ENCODE measurements around the gene ACAN.

The ACAN gene

DNA sequence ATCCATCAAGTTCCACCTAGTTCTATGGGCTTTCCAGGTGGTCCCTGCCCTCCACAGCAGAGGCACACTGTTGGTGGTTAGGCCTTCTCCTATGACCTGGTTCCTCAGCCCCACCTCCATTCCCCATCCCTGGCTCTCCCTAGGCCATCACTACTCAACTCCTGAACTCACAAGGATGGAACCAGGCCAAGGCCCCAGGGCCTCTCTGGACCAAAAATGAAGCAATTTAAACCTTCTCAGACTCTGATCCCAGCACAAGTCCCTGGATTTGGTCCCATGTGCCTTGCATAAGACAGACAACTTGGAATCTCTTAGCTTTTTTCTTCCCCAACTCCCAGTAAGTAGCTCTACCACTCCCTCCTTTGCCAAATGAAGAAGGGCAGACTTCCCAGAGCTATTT, 14.4 kb upstream of the ACAN start:
- TF ChIP-seq, protein P1, sequence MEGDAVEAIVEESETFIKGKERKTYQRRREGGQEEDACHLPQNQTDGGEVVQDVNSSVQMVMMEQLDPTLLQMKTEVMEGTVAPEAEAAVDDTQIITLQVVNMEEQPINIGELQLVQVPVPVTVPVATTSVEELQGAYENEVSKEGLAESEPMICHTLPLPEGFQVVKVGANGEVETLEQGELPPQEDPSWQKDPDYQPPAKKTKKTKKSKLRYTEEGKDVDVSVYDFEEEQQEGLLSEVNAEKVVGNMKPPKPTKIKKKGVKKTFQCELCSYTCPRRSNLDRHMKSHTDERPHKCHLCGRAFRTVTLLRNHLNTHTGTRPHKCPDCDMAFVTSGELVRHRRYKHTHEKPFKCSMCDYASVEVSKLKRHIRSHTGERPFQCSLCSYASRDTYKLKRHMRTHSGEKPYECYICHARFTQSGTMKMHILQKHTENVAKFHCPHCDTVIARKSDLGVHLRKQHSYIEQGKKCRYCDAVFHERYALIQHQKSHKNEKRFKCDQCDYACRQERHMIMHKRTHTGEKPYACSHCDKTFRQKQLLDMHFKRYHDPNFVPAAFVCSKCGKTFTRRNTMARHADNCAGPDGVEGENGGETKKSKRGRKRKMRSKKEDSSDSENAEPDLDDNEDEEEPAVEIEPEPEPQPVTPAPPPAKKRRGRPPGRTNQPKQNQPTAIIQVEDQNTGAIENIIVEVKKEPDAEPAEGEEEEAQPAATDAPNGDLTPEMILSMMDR (IDR thresholded peaks at IDR 0.05; ENCODE audit: insufficient read depth, low read length) = no peak
- TF ChIP-seq, protein P2, sequence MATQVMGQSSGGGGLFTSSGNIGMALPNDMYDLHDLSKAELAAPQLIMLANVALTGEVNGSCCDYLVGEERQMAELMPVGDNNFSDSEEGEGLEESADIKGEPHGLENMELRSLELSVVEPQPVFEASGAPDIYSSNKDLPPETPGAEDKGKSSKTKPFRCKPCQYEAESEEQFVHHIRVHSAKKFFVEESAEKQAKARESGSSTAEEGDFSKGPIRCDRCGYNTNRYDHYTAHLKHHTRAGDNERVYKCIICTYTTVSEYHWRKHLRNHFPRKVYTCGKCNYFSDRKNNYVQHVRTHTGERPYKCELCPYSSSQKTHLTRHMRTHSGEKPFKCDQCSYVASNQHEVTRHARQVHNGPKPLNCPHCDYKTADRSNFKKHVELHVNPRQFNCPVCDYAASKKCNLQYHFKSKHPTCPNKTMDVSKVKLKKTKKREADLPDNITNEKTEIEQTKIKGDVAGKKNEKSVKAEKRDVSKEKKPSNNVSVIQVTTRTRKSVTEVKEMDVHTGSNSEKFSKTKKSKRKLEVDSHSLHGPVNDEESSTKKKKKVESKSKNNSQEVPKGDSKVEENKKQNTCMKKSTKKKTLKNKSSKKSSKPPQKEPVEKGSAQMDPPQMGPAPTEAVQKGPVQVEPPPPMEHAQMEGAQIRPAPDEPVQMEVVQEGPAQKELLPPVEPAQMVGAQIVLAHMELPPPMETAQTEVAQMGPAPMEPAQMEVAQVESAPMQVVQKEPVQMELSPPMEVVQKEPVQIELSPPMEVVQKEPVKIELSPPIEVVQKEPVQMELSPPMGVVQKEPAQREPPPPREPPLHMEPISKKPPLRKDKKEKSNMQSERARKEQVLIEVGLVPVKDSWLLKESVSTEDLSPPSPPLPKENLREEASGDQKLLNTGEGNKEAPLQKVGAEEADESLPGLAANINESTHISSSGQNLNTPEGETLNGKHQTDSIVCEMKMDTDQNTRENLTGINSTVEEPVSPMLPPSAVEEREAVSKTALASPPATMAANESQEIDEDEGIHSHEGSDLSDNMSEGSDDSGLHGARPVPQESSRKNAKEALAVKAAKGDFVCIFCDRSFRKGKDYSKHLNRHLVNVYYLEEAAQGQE (IDR thresholded peaks at IDR 0.05; ENCODE audit: insufficient replicate concordance, low read depth) = no peak
- TF ChIP-seq POLR2AphosphoS5 (IDR thresholded peaks at IDR 0.05; ENCODE audit: low read depth) = no peak
- no peak for TF ChIP-seq GABPA (IDR thresholded peaks at IDR 0.05; ENCODE audit: low read depth)
- TF ChIP-seq SPI1 (IDR thresholded peaks at IDR 0.05; ENCODE audit: borderline replicate concordance, low read depth) = no peak

DNA sequence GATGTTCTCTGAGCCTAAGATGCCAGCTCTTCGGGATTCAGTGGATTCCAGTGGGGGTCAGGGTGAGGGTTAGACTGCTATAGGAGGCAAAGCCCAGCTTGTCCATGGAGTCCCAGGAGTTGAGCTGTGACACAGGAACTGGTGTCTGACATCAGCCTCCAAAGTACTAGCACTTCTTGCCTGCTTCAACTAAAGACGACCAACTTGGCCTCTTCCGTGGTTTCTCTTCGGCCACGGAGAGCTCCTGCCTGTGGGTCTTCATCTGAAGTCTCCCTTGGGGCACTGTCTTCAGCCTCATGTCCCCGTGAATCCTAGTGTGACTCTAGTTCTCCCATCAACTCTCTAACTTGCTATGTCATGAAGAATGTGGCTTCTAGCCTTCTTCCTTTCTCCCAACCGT, 12.8 kb upstream of the ACAN start:
- TF ChIP-seq SPI1 (IDR thresholded peaks at IDR 0.05; ENCODE audit: borderline replicate concordance, low read depth) = no peak
- TF ChIP-seq POLR2AphosphoS5 (IDR thresholded peaks at IDR 0.05; ENCODE audit: low read depth) = no peak
- TF ChIP-seq, protein P1 (IDR thresholded peaks at IDR 0.05; ENCODE audit: insufficient read depth, low read length) = no peak
- TF ChIP-seq, protein P2 (IDR thresholded peaks at IDR 0.05; ENCODE audit: insufficient replicate concordance, low read depth) = no peak
- TF ChIP-seq GABPA (IDR thresholded peaks at IDR 0.05; ENCODE audit: low read depth) = no peak
- Histone ChIP-seq H3K27me3 (ENCODE audit: insufficient read depth, poor library complexity, severe bottlenecking) (peaks cover 9% of the 10 kb centered on the region), H3K4me3 (replicated peaks; ENCODE audit: insufficient read depth, low read length) (no peak overlapping the region), H3K27ac (replicated peaks) (no peak overlapping the region)
- DNase-seq (ENCODE audit: low read depth in 1 of 2, low spot score in 1 of 2) = no peak

More for the DNA sequence above, 14.4 kb upstream of the ACAN start:
- H3K4me3 ChIP-seq (replicated peaks; ENCODE audit: insufficient read depth, low read length) = no peak overlapping the region
- H3K27ac ChIP-seq (replicated peaks) = no peak overlapping the region
- DNase-seq (ENCODE audit: low read depth in 1 of 2, low spot score in 1 of 2) = no peak
- H3K27me3 ChIP-seq (ENCODE audit: insufficient read depth, poor library complexity, severe bottlenecking) = peaks cover 6% of the 10 kb centered on the region

DNA sequence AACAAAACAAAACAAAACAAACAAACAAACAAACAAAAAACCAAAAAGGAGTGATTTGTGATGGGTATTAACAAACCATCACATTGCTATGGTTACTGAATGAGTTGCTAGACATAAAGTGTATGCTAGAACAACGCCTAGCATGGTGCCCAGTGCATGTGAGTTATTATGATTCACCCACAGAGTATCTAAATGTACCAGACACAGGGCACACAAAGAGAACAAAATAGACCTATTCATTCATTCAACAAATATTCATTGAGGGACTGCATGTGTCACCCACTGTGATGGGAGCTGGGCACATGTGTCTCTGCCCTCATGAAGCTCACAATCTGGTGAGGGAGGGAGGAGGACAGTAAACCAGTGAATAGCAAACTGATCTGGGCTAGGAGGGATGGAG, 11.6 kb upstream of the ACAN start:
- TF ChIP-seq POLR2AphosphoS5 (IDR thresholded peaks at IDR 0.05; ENCODE audit: low read depth) (no peak), GABPA (IDR thresholded peaks at IDR 0.05; ENCODE audit: low read depth) (no peak), SPI1 (IDR thresholded peaks at IDR 0.05; ENCODE audit: borderline replicate concordance, low read depth) (no peak)
- TF ChIP-seq, protein P2 (IDR thresholded peaks at IDR 0.05; ENCODE audit: insufficient replicate concordance, low read depth) = no peak
- TF ChIP-seq, protein P1 (IDR thresholded peaks at IDR 0.05; ENCODE audit: insufficient read depth, low read length) = no peak
- Histone ChIP-seq H3K27ac (replicated peaks) (no peak overlapping the region), H3K27me3 (ENCODE audit: insufficient read depth, poor library complexity, severe bottlenecking) (peaks cover 9% of the 10 kb centered on the region), H3K4me3 (replicated peaks; ENCODE audit: insufficient read depth, low read length) (no peak overlapping the region)
- no peak for DNase-seq (ENCODE audit: low read depth in 1 of 2, low spot score in 1 of 2)
